GM10266 (cell line): ENCODE results near the gene CCDC40.

Experiments
- DNase-seq: peaks from one replicate; pipeline ENCODE4 v3.0.0; 2012; ENCODE audit errors: extremely low spot score
- TF ChIP-seq, protein P1 (sequence below): IDR thresholded peaks from 2 replicates; pipeline ENCODE4 v1.5.1; 2012; ENCODE audit warnings: mild to moderate bottlenecking, low read depth; ENCODE audit not compliant: control insufficient read depth, insufficient read depth; ENCODE audit errors: missing control alignments

CCDC40 gene

DNA sequence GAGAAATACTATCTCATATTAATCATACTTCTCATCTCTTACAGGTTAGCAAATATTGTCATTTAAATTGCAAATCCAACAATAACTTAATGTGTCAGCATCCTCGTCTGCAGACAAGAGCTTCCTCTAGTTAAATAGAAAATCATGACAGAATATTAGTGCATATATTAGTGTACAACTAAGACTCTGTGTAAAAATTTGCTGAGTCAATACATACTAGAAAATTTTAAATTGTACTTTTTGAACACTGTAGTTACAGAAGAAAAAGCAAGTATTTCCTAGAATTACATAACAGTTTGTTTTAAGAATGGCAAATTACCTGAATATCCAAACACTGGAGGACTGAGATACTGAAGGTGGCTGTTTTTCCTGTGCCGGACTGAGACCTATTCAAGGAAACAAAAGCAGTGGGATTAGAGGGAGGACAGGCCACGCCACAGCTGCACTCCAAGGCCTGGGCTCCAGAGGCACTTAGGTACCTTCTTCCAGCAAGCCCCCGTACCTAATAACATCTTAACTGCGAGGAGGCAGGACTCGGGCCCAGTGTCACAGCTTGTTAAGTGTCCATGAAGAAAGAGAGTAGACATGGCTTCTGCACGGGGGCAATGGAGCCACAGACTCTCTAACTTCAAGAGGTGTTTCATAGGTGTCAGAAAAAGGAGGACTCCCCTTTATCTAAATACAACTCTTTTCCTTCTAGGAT, 105.2 kb downstream of the CCDC40 start:
- TF ChIP-seq, protein P1, sequence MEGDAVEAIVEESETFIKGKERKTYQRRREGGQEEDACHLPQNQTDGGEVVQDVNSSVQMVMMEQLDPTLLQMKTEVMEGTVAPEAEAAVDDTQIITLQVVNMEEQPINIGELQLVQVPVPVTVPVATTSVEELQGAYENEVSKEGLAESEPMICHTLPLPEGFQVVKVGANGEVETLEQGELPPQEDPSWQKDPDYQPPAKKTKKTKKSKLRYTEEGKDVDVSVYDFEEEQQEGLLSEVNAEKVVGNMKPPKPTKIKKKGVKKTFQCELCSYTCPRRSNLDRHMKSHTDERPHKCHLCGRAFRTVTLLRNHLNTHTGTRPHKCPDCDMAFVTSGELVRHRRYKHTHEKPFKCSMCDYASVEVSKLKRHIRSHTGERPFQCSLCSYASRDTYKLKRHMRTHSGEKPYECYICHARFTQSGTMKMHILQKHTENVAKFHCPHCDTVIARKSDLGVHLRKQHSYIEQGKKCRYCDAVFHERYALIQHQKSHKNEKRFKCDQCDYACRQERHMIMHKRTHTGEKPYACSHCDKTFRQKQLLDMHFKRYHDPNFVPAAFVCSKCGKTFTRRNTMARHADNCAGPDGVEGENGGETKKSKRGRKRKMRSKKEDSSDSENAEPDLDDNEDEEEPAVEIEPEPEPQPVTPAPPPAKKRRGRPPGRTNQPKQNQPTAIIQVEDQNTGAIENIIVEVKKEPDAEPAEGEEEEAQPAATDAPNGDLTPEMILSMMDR: no peak
- no peak for DNase-seq

DNA sequence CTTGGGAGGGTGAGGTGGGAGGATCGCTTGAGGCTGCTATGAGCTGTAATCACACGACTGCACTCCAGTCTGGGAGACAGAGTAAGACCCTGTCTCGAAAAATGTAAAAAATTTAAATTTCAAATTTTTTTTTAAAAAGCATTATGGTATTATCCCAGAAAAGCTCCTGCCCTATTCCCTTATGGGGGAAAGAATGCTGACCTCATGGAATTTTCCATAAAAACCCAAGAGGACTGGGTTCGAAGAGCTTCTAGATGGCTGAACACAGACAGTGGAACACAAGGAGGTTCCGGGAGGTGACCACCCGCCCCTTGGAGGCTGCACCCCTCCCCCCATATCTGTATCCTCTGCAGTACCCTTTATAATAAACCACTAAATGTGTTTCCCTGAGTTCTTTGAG, 106.5 kb downstream of the CCDC40 start:
- TF ChIP-seq, protein P1: no peak
- no peak for DNase-seq

DNA sequence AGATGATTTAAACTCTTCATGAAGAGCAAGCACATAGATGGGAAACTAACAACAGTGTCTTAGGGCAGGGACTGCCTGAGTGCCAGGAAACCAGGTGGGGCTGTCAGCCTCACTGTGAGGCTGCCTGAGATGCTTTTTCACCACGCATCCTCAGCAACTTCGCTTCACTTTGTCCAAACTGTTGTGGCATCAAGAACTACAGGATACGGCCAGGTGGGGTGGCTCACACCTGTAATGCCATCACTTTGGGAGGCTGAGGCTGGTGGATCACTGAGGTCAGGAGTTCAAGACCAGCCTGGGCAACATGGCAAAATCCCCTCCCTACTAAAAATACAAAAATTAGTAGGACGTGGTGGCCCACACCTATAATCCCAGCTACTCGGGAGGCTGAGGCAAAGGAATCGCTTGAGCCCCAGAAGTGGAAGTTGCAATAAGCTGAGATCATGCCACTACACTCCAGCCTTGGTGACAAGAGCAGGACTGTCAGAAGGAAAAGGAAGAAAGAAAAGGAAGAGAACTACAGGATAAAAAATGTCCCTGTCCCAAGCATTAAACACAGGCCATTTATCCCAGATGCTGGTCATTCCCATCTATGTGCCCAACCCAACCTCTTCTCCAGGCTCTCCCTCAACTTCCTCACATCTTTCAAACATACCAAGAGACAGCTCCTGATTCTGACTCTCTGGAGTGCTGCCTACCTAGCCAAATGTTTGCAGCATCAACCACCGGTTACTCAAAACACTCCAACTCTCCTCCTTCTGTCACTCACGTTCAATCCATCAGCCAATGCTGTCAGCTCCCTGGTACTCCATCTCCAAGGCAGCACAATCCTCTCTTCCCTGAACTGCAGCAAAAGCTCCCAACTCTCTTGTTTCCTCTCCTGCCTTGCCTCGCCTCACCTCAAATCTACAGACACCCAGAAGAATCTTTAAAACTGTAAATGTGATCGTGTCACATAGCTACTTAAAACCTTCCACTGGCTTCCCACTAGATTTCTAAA, 108.9 kb downstream of the CCDC40 start:
- no peak for DNase-seq
- TF ChIP-seq, protein P1: no peak

DNA sequence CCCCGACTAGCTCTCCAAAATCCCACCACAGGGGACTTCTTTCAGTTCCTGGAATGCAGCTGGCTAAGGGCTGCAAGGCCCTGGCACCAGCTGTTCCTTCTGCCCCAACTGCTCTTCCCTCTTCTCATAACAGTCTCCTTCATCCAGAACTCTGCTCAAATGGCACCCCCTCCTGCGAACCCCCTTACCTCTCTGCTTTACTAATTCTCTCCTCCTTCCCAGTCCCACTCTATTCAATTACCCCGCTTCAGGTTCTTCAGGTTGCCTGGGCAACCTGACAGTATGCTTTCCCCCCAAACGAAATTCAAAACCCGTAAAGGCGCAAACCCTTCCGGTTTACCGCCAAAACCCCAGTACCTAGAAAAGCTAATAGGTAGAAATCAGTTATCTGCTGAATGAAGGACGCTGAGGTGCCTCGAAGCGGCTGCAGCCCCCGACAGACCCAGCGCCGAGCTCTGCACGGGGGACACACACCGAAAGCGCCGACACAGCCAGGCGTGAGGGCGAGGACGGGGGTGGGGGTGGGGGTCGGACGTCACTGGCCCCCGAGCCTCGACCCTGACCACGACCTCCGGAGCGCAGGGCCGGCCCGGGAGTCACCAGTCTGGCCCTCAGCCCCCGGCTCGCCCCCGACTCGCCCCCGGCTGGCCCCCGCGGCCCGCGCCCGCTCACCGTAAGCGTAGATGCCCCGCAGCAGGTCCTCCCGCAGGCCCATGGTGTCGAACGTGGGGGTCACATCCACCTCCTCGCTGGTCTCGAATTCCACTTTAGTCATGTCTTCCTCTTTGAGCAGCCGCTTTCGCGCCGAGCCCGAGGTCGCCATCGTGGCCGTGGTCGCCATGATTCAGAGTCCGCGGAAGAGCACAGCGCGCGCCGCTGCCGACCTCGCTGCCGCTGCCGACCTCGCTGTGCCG, 109.9 kb downstream of the CCDC40 start:
- DNase-seq: peak; percentile 56
- TF ChIP-seq, protein P1: no peak

DNA sequence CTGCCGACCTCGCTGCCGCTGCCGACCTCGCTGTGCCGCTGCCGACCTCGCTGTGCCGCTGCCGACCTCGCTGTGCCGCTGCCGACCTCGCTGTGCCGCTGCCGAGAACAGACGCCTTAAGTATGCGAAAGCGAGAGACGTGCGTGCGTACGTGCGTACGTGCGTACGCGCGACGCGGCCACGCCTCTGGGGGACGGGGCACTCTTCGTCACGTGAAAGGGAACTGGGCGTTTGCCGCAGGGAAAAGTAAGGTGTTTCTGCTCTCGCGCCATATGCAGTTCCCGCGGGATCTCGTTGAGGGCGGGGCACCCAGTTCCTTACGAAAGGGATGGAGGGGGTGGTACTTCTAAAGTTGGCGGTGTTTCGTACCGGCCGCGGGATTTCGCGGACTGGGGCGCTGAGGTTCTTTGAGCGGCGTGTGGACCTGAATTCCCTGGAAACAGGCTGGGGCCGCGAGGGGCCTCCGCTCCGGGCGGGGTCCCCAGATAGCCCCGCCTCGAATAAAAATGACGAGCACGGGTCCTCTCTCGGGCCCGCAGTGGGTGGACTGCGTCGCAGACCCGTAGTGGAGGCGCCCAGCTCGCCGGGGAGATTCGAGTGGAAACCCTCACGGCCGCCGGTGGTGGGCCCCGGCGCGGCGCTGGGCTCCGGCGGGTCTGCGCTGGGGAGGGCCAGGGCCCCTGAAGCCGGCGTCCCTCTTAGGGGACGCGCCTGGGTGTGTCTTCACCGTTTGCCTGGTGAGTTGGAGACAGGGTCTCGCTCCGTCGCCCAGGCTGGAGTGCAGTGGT, 110.8 kb downstream of the CCDC40 start, which contains the start of gene EIF4A3:
EIF4A3 (minus strand) TSS at position 94 of the 788 bp plus-strand sequence. CDS start 167 bp downstream, outside the sequence.
- TF ChIP-seq, protein P1: peak; percentile 24
- DNase-seq: peak; percentile 99
